HUES48 (cell line): Measurements from ENCODE around the gene BCL2A1.

ENCODE experiments used
- H3K27ac ChIP-seq: one replicate; pipeline ENCODE4 v1.7.0; 2013; ENCODE audit warnings: low read depth, low read length, inconsistent platforms
- H3K27me3 ChIP-seq: 2 replicates; pipeline ENCODE4 v1.6.1; 2013; ENCODE audit warnings: mild to moderate bottlenecking, low read length; ENCODE audit not compliant: control insufficient read depth, insufficient read depth
- H3K36me3 ChIP-seq: 2 replicates; pipeline ENCODE4 v1.6.1; 2013; ENCODE audit warnings: low read length; ENCODE audit not compliant: control insufficient read depth, insufficient read depth
- H3K4me1 ChIP-seq: 2 replicates; pipeline ENCODE4 v1.6.1; 2013; ENCODE audit warnings: mild to moderate bottlenecking, low read length; ENCODE audit not compliant: control insufficient read depth, insufficient read depth
- H3K4me3 ChIP-seq: 2 replicates; pipeline ENCODE4 v1.5.1; 2013; ENCODE audit warnings: mild to moderate bottlenecking, low read depth, low read length
- H3K9ac ChIP-seq: 2 replicates; pipeline ENCODE4 v1.6.1; 2013; ENCODE audit warnings: mild to moderate bottlenecking, low read depth, low read length, moderate library complexity
- H3K9me3 ChIP-seq: 2 replicates; pipeline ENCODE4 v1.6.1; 2013; ENCODE audit warnings: low read length; ENCODE audit not compliant: control insufficient read depth, insufficient read depth

The BCL2A1 gene

GRCh38 chr15:79989183-79989582 lies 18.2 kb upstream of the BCL2A1 start:
- Histone ChIP-seq H3K9ac (no peak overlapping the region), H3K36me3 (no peaks in the 10 kb centered on the region), H3K27me3 (no peaks in the 10 kb centered on the region)

GRCh38 chr15:79988448-79989117 lies 17.6 kb upstream of the BCL2A1 start:
- no peak overlapping the region for H3K27ac ChIP-seq
- no peaks in the 10 kb centered on the region for H3K4me1 ChIP-seq
- H3K9me3 ChIP-seq: no peaks in the 10 kb centered on the region
- no peaks in the 10 kb centered on the region for H3K36me3 ChIP-seq
- no peaks in the 10 kb centered on the region for H3K27me3 ChIP-seq
- H3K4me3 ChIP-seq: no peak overlapping the region
- H3K9ac ChIP-seq: no peak overlapping the region

More at GRCh38 chr15:79989183-79989582, 18.2 kb upstream of the BCL2A1 start:
- Histone ChIP-seq H3K9me3 (no peaks in the 10 kb centered on the region), H3K4me3 (no peak overlapping the region), H3K4me1 (no peaks in the 10 kb centered on the region), H3K27ac (no peak overlapping the region)

- H3K27ac ChIP-seq: no peak overlapping the region
- H3K9ac ChIP-seq: no peak overlapping the region
- H3K36me3 ChIP-seq: no peaks in the 10 kb centered on the region
- H3K9me3 ChIP-seq: no peaks in the 10 kb centered on the region
- H3K4me3 ChIP-seq: no peak overlapping the region
- no peaks in the 10 kb centered on the region for H3K27me3 ChIP-seq
- H3K4me1 ChIP-seq: no peaks in the 10 kb centered on the region
Measured at GRCh38 chr15:79987969-79988368, 17.0 kb upstream of the BCL2A1 start.

GRCh38 chr15:79987569-79987955 lies 16.6 kb upstream of the BCL2A1 start:
- Histone ChIP-seq H3K36me3 (no peaks in the 10 kb centered on the region), H3K4me3 (no peak overlapping the region), H3K27ac (no peak overlapping the region), H3K27me3 (no peaks in the 10 kb centered on the region), H3K4me1 (no peaks in the 10 kb centered on the region), H3K9me3 (no peaks in the 10 kb centered on the region), H3K9ac (no peak overlapping the region)

- H3K27ac ChIP-seq: no peak overlapping the region
- no peaks in the 10 kb centered on the region for H3K36me3 ChIP-seq
- no peaks in the 10 kb centered on the region for H3K4me1 ChIP-seq
- H3K9ac ChIP-seq: no peak overlapping the region
- no peaks in the 10 kb centered on the region for H3K9me3 ChIP-seq
- no peaks in the 10 kb centered on the region for H3K27me3 ChIP-seq
- H3K4me3 ChIP-seq: no peak overlapping the region
Measured at GRCh38 chr15:79981831-79982455, 10.9 kb upstream of the BCL2A1 start.

GRCh38 chr15:79978655-79979514 lies 7.9 kb upstream of the BCL2A1 start:
- Histone ChIP-seq H3K9ac (no peak overlapping the region), H3K36me3 (no peaks in the 10 kb centered on the region), H3K27me3 (no peaks in the 10 kb centered on the region), H3K4me3 (no peak overlapping the region), H3K4me1 (no peaks in the 10 kb centered on the region), H3K27ac (no peak overlapping the region), H3K9me3 (no peaks in the 10 kb centered on the region)

GRCh38 chr15:79978260-79978654 lies 7.3 kb upstream of the BCL2A1 start:
- Histone ChIP-seq H3K27ac (no peak overlapping the region), H3K9me3 (no peaks in the 10 kb centered on the region), H3K4me1 (no peaks in the 10 kb centered on the region), H3K4me3 (no peak overlapping the region), H3K27me3 (no peaks in the 10 kb centered on the region), H3K36me3 (no peaks in the 10 kb centered on the region), H3K9ac (no peak overlapping the region)

- Histone ChIP-seq H3K27ac (no peak overlapping the region), H3K4me3 (no peak overlapping the region), H3K27me3 (no peaks in the 10 kb centered on the region), H3K36me3 (no peaks in the 10 kb centered on the region), H3K4me1 (no peaks in the 10 kb centered on the region), H3K9ac (no peak overlapping the region), H3K9me3 (no peaks in the 10 kb centered on the region)
Measured at GRCh38 chr15:79977431-79978054, 6.5 kb upstream of the BCL2A1 start.

- no peaks in the 10 kb centered on the region for H3K4me1 ChIP-seq
- no peak overlapping the region for H3K27ac ChIP-seq
- H3K27me3 ChIP-seq: no peaks in the 10 kb centered on the region
- H3K36me3 ChIP-seq: no peaks in the 10 kb centered on the region
- no peak overlapping the region for H3K4me3 ChIP-seq
- H3K9me3 ChIP-seq: no peaks in the 10 kb centered on the region
- no peak overlapping the region for H3K9ac ChIP-seq
Measured at GRCh38 chr15:79973456-79974195, 2.6 kb upstream of the BCL2A1 start.

GRCh38 chr15:79972863-79973262 lies 1.9 kb upstream of the BCL2A1 start:
- H3K27ac ChIP-seq: no peak overlapping the region
- no peaks in the 10 kb centered on the region for H3K27me3 ChIP-seq
- H3K4me1 ChIP-seq: no peaks in the 10 kb centered on the region
- H3K9ac ChIP-seq: no peak overlapping the region
- H3K9me3 ChIP-seq: no peaks in the 10 kb centered on the region
- H3K36me3 ChIP-seq: no peaks in the 10 kb centered on the region
- no peak overlapping the region for H3K4me3 ChIP-seq
